Uterus (tissue), 2 donors: ENCODE data around the gene PTGFRN.

Experiments
- POLR2A ChIP-seq, 2 donors: fragments of 450-650 bp; IDR thresholded peaks; one replicate each; pipeline ENCODE4 v1.6.1; 2016; ENCODE audit warnings: antibody characterized with exemption in 2 of 2, mild to moderate bottlenecking in 1 of 2, moderate library complexity in 1 of 2
- TF ChIP-seq, protein P1 (sequence below), 4 experiments: fragments of 200-600 bp in 2 of 4; fragments of 450-650 bp in 2 of 4; sonication (generic) in 2 of 4; IDR thresholded peaks; one replicate each; pipeline ENCODE4 v1.5.1; 2016 to 2019; ENCODE audit warnings: antibody characterized with exemption in 4 of 4, mild to moderate bottlenecking in 2 of 4, moderate library complexity in 1 of 4

DNA sequence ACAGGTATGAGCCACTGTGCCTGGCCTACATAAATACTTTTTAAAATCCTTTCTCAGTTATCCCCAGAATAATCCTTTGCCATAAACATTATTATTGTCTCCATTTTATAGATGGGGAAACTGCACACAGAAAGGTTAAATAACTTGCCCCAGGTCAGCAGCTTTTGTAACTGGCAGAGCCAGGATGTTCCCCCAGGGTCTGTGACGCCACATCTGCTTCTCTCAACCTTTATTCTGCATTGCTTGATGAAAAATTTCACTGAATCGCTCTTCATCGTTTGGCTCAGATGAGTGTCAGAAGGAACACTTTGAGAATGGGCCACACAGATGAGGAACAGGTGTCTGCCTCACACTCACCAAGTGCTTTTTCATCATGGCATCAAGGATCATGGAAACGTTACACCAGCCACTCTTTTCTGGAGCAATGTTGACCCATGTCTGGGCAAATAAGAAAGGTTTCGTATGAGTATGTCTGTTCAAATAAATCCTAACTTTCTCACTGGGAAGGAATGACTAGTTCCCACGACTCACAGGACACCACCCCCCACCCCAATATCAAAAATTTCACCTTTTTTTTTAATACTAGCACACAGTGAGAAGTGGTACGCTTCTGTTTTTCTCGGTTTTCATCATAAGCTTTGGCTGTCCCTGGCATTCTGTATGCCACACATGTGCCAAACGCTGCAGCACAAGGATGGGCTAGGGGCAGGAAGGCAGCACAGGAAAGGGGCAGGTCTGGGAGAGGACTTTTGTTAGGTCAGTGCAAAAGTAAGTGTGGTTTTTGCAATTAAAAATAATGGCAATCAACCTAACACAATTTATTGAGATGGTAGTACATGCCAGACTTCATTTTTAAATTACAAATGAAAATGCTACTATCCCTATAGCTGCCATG, 9.0 kb upstream of the PTGFRN start:
- TF ChIP-seq, protein P1, sequence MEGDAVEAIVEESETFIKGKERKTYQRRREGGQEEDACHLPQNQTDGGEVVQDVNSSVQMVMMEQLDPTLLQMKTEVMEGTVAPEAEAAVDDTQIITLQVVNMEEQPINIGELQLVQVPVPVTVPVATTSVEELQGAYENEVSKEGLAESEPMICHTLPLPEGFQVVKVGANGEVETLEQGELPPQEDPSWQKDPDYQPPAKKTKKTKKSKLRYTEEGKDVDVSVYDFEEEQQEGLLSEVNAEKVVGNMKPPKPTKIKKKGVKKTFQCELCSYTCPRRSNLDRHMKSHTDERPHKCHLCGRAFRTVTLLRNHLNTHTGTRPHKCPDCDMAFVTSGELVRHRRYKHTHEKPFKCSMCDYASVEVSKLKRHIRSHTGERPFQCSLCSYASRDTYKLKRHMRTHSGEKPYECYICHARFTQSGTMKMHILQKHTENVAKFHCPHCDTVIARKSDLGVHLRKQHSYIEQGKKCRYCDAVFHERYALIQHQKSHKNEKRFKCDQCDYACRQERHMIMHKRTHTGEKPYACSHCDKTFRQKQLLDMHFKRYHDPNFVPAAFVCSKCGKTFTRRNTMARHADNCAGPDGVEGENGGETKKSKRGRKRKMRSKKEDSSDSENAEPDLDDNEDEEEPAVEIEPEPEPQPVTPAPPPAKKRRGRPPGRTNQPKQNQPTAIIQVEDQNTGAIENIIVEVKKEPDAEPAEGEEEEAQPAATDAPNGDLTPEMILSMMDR (IDR thresholded peaks at IDR 0.05): no peak
- no peak for TF ChIP-seq POLR2A (IDR thresholded peaks at IDR 0.05)
